Measurements from ENCODE around the gene OR10G8. TPM values are rescaled to one million over a fixed set of nuclear protein-coding genes. Genes with fewer than 3 reads are reported as not detected.

OR10G8 gene
- total and polyA plus RNA-seq, 2 of the 4 experiments (the other 2 are of a cell fraction): not detected

GRCh38 chr11:124075841-124076651, 49.4 kb downstream of the OR10G8 start:
- H4K91ac ChIP-seq (ENCODE audit: insufficient read depth, low read depth, low read length): peak overlapping the region; percentile 58
- dilution Hi-C loops (cut with HindIII; ENCODE audit: low sequenced_read_pairs, unreplicated experiment) (no loop called here), in situ Hi-C loops (cut with MboI; ENCODE audit: low sequenced_read_pairs) (loop anchor here (10.0 kb wide), 1 partner anchor 239 kb away; the partner anchor contains the start of gene OR8D1), intact Hi-C loops (cut with micrococcal nuclease) (loop anchor here (10.0 kb wide), 1 partner anchor 789 kb away; the partner anchor contains the start of gene ROBO3)
- no peak overlapping the region; the same call in 1 of the 2 replicates for H3K27ac ChIP-seq (ENCODE audit: insufficient read depth, low read length)
- H3K9me1 ChIP-seq (ENCODE audit: insufficient read depth, low read length): no peaks in the 10 kb centered on the region
- no peak overlapping the region for H2AK5ac ChIP-seq (ENCODE audit: low read depth, low read length)
- no peaks in the 10 kb centered on the region for H4K20me1 ChIP-seq (ENCODE audit: insufficient read depth, low read length)
- no peaks in the 10 kb centered on the region for H3K79me1 ChIP-seq (ENCODE audit: low read depth in 1 of 2, low read length in 2 of 2)
- peak overlapping the region; percentile 94 for H2AFZ ChIP-seq (replicated peaks; ENCODE audit: low read length, poor library complexity)
- no peaks in the 10 kb centered on the region for H3K9me3 ChIP-seq (ENCODE audit: control insufficient read depth, insufficient read depth, low read length)
- no peak overlapping the region for H4K5ac ChIP-seq (ENCODE audit: low read depth, low read length)
- TF ChIP-seq BHLHE40 (IDR thresholded peaks at IDR 0.05; ENCODE audit: low read depth, low read length) (peak; percentile 81), FOS (IDR thresholded peaks at IDR 0.05; ENCODE audit: low read depth, low read length) (no peak), MAZ (IDR thresholded peaks at IDR 0.05; ENCODE audit: borderline replicate concordance, low read depth, low read length) (no peak), RFX5 (IDR thresholded peaks at IDR 0.05; ENCODE audit: low read depth, low read length) (no peak)
- H3K56ac ChIP-seq (ENCODE audit: extremely low read depth, insufficient read depth, low read length): no peak overlapping the region
- no TSS peak for BruUV-seq (replicated peaks)
- ATAC-seq (ENCODE audit: low read depth): peak; percentile 78
- ChIA-PET CTCF (no interaction called here), POLR2A (ENCODE audit: unreplicated experiment) (no interaction called here)
- H2BK15ac ChIP-seq (ENCODE audit: low read depth, low read length): peak overlapping the region; percentile 83; the same call in 1 of the 3 replicates
- peak overlapping the region; percentile 54; the same call in 1 of the 2 replicates for H3K4ac ChIP-seq (ENCODE audit: low read depth, low read length)
- peak overlapping the region; percentile 67 for H2AK9ac ChIP-seq (replicated peaks; ENCODE audit: low read depth, low read length, poor library complexity)
- WGBS, 2 experiments (ENCODE audit: extremely low coverage in 2 of 2, insufficient read length in 1 of 2): 8% methylated on average over 2 of the region's 36 CpGs; no CpG with 5 or more reads in 1 of the 2 experiments
- H3K14ac ChIP-seq (replicated peaks; ENCODE audit: low read depth, low read length): peak overlapping the region; percentile 46; the same call in 1 of the 2 replicates
- no peaks in the 10 kb centered on the region for H3K36me3 ChIP-seq (ENCODE audit: control insufficient read depth, insufficient read depth, low read length)
- H3K27me3 ChIP-seq (ENCODE audit: control insufficient read depth, insufficient read depth, low read length): peaks cover 20% of the 10 kb centered on the region
- H2BK120ac ChIP-seq (ENCODE audit: low read depth, low read length): peak overlapping the region; percentile 85
- H4K8ac ChIP-seq (ENCODE audit: low read depth in 2 of 2, low read length in 2 of 2): 0 out of 4 replicates have a peak overlapping the region, but pooled peaks have one; percentile 35 to 69
- no peak overlapping the region for H2BK5ac ChIP-seq (ENCODE audit: low read depth, low read length, poor library complexity, severe bottlenecking)
- no peak overlapping the region; the same call in 1 of the 2 replicates for H3K18ac ChIP-seq (ENCODE audit: low read depth, low read length)
- peak overlapping the region; percentile 89 for H3K4me2 ChIP-seq (ENCODE audit: low read depth, low read length)
- DNase-seq: no peak
- peak overlapping the region; percentile 40 for H3K4me3 ChIP-seq (ENCODE audit: insufficient read depth, low read depth, low read length)
- H3K4me1 ChIP-seq (ENCODE audit: control insufficient read depth, insufficient read depth, low read length): no peaks in the 10 kb centered on the region
- H3K9ac ChIP-seq (ENCODE audit: low read depth, low read length): 0 out of 2 replicates have a peak overlapping the region, but pooled peaks have one; percentile 39
- H3K23ac ChIP-seq (ENCODE audit: low read depth, low read length): peak overlapping the region; percentile 83
- H2BK20ac ChIP-seq (ENCODE audit: low read depth, low read length): peak overlapping the region; percentile 39; the same call in 1 of the 2 replicates
